GM21576 (cell line): Measurements from ENCODE around the gene GLG1.
"Not testable (repeated sequence)": the region's sequence is repeated elsewhere in the genome, so short reads cannot be mapped to it uniquely, and the experiment has no call there.

Experiments used
- ATAC-seq: cut with Tn5 transposase; IDR thresholded peaks from one replicate; pipeline ENCODE4 v1.9.1; 2021; ENCODE audit warnings: mild to moderate bottlenecking, moderate library complexity; ENCODE audit not compliant: unreplicated experiment

GLG1 gene

DNA sequence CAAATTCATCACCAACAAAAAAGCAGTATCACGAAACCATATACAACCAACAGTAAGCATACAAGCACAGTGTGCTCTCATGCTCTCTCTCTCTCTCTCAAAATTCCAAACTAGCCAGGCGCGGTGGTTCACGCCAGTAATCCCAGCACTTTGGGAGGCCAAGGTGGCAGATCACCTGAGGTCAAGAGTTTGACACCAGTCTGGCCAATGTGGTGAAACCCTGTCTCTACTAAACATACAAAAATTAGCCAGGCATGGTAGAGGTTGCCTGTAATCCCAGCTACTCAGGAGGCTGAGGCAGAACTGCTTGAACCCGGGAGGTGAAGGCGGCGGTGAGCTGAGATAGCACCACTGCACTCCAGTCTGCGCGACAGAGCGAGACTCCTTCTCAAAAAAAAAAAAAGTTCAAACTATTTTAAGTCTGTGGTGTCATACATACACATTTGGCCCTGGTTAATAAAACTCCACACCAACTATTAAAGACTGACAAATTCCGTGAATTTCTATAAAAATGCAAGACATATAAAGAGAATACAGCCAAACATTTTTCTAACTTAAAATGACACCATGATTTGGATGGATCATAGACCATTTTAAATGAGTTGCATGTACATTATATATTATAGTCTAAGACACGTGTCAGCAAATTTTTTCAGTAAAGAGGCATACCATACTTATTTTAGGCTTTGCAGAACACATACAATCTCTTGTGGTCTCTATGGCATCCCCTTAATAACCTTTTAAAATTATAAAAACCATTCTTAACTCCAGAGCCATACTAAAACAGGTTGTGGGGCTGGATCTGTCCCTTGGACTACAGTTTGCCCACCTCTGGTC, 30.9 kb downstream of the GLG1 start:
- no peak for ATAC-seq

DNA sequence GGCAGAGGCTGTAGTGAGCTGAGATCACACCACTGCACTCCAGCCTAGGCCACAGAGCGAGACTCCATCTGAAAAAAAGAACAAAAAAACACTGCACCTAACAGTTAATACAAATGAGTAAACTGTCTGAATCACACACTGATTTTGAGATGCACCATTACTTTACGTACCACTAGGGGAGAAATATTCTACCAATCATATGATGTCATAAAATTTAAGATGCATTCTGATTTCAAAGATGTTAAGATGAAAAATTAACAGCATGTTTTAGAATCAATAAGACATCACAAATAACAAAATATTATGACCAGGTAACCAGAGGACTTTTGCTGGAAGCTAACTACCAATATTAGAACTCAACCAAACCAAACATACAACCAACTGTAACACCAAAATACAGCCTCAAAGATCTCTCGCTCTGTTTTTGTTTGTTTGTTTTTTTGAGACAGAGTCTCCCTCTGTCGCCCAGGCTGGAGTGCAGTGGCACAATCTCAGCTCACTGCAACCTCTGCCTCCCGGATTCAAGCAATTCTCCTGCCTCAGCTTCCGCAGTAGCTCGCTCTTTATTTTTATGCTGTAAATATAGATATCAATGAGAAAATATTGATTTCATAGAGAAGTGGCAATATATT, 31.6 kb downstream of the GLG1 start:
- ATAC-seq, result no peak

- no peak for ATAC-seq
These were observed 32.8 kb downstream of the GLG1 start for GRCh38 chr16:74574146-74574545.

- no peak for ATAC-seq
These were observed 33.3 kb downstream of the GLG1 start for GRCh38 chr16:74573622-74574021.

DNA sequence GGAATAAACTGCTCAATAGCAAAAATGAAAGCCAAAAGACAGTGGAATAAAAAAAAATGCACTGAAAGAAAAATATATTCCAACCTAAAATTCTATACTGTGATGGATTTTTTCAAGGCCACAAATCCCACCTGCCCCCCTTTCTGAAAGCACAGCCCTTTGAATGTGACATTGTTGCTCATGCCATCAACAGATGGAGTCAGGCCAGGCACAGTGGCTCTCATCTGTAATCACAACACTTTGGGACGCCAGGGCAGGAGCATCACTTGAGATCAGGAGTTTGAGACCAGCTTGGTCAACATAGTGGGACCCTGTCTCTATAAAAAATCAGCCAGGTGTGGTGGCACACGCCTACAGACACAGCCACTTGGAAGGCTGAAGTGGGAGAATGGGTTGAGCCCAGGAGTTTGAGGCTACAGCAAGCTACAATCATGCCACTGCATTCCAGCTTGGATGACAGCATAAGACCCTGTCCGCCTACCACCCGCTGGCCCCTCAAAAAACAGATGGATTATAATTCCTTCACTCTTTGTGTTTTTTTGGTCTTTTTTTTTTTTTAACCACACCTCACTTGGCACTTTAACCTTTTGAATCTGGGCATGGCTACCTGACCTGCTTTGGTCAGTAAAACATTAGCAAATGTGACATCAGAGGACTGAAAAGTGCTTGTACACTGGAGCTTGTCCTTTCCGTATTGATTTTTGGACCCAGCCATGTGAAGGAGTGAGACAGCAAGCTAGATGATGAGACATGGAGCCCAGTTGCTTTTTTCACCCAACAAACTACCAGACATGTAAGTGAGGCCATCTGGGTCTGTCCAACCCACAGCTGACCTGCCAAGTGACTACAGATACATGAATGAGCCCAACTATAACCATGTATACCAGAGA, 36.3 kb downstream of the GLG1 start:
- ATAC-seq, result no peak

- ATAC-seq, result no peak
These were observed 37.8 kb downstream of the GLG1 start for GRCh38 chr16:74568961-74569631.

- no peak for ATAC-seq
These were observed 39.0 kb downstream of the GLG1 start for GRCh38 chr16:74567901-74568300.

DNA sequence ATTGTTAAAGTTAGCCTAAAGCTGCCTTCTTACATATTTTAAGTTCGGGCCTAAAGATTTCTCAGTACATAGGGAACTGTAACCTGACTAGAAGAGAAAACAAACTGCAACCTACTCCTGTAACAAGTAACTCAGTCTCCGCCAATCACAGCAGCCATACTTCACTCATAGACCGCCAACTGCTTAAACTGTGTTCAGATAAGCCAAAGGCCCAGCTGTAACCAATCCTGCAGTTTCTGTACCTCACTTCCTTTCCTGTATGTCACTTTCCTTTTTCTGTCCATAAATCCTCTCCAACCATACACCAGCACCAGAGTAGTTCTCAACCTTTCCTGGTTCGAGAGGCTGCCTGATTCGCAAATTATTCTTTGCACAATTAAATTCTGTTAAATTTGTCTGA, 41.5 kb downstream of the GLG1 start:
- ATAC-seq, result no peak

DNA sequence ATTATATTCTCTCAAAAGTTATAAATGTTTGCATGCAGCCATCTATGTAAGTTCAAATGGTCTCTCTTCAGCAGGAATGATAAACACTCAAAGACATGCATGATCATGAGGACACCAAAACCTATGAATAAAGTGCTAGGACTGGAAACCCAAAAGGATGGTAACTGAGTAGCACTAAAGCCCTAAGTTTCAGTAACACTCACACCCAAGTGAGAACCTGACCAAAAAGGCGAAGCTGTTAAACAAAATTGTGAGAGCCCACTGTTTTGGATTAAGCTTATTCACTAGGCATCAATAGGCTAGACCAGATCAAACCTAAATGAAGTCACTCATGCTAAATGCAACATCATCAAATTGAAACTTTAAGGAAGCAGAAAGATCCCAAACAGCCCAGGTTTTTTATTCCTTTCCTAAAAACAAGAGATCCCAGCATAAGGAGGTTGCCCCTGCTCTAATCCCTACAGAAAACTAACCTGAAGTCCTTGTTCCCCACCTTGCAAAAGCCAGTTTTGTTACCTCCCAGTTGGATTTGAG, 42.4 kb downstream of the GLG1 start:
- ATAC-seq, result no peak

DNA sequence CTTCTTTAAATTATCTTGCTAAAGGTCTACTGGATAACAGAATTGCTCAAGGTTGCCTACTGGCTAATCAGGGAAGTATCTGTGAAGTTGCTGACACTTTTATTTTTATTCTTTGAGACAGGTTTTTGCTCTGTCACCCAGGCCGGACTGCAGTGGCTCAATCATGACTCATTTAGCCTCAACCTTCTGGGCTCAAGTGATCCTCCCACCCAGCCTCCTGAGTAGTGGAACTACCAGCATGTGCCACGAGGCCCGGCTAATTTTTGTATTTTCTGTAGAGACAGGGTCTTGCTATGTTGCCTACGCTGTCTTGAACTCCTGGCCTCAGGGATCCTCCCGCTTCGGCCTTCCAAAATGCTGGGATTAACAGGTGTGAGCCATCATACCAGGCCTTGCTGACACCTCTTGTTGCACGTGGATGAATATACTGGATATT, 43.1 kb downstream of the GLG1 start:
- no peak for ATAC-seq

DNA sequence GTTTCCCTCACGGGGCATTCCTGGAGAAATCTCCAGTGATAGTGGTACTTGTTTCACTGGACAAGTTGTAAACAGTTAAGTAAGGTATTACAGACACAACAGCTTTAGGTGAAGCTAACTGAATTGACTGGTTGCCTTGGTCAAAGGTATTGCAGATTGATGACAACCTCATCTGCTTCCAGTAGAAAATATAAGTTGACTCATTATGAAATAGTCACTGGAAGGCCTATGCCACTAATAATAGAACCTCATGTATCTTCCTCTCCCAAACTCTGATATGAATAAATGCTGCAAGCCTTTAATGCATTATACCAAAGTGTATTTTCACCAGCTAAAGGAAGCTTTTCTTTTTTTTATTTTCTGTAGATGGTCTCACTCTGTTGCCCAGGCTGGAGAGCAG, 44.8 kb downstream of the GLG1 start:
- no peak for ATAC-seq

- no peak for ATAC-seq
These were observed 45.3 kb downstream of the GLG1 start for GRCh38 chr16:74561626-74562025.

- no peak for ATAC-seq
These were observed 46.0 kb downstream of the GLG1 start for GRCh38 chr16:74560912-74561311.

DNA sequence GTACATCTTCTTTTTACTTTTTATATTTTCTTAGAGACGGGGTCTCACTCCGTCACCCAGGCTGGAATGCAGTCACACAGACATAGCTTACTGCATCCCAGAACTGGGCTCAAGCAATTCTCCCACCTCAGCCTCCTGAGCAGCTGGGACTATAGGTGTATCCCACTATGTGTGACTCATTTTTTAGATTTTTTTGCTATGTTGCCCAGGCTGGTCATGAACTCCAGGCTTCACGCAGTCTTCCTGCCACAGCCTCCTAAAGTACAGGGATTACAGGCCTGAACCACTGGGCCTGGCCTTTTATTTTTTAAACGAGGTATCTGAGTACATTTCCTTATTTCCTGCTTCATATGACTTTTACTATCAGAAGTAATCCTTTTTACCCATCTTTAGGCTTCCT, 48.0 kb downstream of the GLG1 start:
- no peak for ATAC-seq

- no peak for ATAC-seq
These were observed 49.6 kb downstream of the GLG1 start for GRCh38 chr16:74557275-74557674.

DNA sequence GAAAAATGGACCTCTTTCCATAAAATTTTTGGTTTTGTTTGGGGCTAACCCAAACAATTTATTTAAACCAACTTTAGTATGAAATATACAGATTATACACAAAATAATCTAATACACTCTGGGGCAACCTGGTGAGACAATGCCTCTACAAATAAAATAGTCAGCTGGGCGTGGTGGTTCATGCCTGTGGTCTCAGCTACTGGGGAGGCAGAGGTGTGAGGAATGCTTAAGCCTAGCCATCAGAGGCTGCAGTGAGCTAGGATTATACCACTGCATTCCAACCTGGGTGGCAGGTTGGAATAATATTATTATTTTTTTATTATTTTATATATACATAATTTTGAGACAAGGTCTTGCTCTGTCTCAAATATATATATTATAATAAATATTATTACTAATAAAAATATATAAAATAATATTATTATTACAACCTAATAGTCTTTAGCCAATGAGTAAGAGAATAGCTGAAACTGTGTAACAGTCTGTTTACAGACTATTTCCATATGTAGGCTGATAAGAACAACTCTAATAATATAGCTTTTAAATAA, 50.5 kb downstream of the GLG1 start:
- ATAC-seq, result no peak

GRCh38 chr16:74552357-74552756, 54.6 kb downstream of the GLG1 start:
- ATAC-seq, result not testable (repeated sequence)

DNA sequence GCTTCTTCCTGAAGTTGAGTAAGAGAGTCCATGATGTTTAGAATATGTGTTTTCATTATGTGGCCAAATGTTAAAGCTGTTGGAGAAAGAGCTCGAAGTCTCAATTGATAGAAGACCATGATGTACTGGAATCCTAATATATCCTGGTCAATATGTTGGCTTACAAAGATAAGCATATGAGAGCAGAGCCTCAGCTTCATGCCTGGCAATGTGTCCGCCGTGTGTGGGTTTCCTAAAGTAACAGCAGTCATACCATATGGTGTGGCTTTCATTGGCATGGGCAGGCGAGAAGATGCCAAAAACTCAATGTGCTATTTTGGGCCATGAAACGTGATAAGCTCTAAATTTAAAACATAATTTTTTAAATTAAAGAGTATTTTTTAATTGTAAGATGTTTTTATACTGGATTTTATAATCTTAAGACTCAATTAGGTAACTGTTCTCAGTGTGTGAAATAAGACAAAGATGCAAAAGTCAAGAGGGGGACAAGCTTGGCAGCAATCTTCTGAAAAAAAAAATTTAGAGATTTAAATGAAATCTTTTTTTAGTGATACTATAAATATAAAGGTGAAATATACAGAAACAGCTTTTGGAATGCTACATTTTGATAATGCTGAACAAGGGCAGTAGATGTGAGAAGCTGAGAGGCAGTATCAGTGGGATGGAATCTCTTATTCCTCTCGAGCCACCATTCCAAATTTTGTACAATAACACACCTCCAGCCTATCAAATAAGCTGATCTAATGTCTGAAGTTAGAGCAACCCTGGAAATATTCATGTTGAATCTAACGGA, 56.5 kb downstream of the GLG1 start:
- not testable (repeated sequence) for ATAC-seq

DNA sequence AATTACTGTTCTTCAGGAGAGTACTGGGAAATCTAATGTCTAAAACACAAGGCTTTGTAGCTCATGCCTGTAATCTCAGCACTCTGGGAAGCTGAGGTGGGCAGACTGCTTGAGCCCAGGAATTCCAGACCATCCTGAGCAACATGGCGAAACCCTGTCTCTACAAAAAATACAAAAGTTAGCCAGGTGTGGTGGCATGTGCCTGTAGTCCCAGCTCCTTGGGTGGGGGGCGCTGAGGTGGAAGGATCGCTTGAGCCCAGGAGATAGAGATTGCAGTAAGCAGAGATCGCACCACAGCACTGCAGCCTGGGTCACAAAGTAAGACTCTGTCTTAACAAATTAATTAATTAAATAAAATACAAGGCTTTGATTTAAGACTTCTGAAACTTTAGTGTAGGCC, 60.8 kb downstream of the GLG1 start:
- ATAC-seq, result not testable (repeated sequence)
